ENCODE results near the gene CAPN3.

CAPN3 gene

DNA sequence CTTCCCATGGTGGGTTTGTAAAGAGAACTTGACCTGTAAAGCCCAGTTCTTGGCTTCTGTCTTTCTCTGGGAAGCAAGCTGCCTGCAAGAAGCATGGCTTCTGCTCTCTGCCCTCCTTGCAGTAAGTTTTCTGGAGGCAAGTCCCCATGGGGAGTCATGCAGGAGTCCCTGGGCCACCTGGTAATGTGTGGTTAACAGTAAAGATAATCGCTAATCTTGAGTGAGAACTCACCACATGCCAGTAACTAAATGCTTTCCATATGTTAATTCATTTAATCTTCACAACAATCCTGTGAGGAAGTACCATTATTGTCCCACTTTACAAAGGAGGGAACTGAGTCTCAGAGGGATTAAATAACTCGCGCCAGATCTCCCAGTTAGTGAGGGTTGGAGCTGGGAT lies 4.2 kb downstream of the CAPN3 start:
- H3K79me1 ChIP-seq (ENCODE audit: low read depth, low read length) = no peaks in the 10 kb centered on the region
- H3K27ac ChIP-seq (replicated peaks; ENCODE audit: low read length) = no peak overlapping the region
- no peak overlapping the region for H4K8ac ChIP-seq (ENCODE audit: low read depth, low read length)
- H2BK15ac ChIP-seq (ENCODE audit: low read length) = no peak overlapping the region
- H3K36me3 ChIP-seq (replicated peaks in 1 of 2; ENCODE audit: control insufficient read depth in 2 of 2, insufficient read depth in 2 of 2, low read length in 2 of 2) = no peaks in the 10 kb centered on the region
- no peak overlapping the region for H3K18ac ChIP-seq (ENCODE audit: low read length)
- no peak overlapping the region for H2BK120ac ChIP-seq (ENCODE audit: low read depth, low read length)
- H3K23ac ChIP-seq (ENCODE audit: low read depth, low read length, poor library complexity) = no peak overlapping the region
- DNase-seq (ENCODE audit: low spot score) = no peak
- no peak overlapping the region for H3K4ac ChIP-seq (ENCODE audit: low read length)
- no CpG with 5 or more reads among the region's 3 CpGs for WGBS, 2 donors (ENCODE audit: extremely low coverage in 2 of 2, insufficient read length in 2 of 2, insufficient replicate concordance in 1 of 2)
- no peaks in the 10 kb centered on the region for H3K27me3 ChIP-seq (ENCODE audit: control insufficient read depth in 3 of 3, insufficient read depth in 3 of 3, low read depth in 1 of 3, low read length in 3 of 3)
- no peak overlapping the region for H3K4me2 ChIP-seq (ENCODE audit: insufficient read depth, low read length, poor library complexity, severe bottlenecking)
- no peak overlapping the region for H2BK12ac ChIP-seq (ENCODE audit: low read length)
- H2BK5ac ChIP-seq (ENCODE audit: low read length) = no peak overlapping the region
- H3K14ac ChIP-seq (ENCODE audit: low read length) = no peak overlapping the region
- H3K9ac ChIP-seq (ENCODE audit: low read depth, low read length, poor library complexity) = no peak overlapping the region
- H4K91ac ChIP-seq (ENCODE audit: low read depth, low read length, poor library complexity) = no peak overlapping the region
- no peak overlapping the region for H2AK5ac ChIP-seq (ENCODE audit: low read depth, low read length)
- no peak overlapping the region for H3K4me3 ChIP-seq (ENCODE audit: low read length in 2 of 2)
- no peaks in the 10 kb centered on the region for H3K4me1 ChIP-seq (ENCODE audit: control insufficient read depth in 2 of 2, insufficient read depth in 1 of 2, low read depth in 1 of 2, low read length in 2 of 2)
- H2AFZ ChIP-seq (ENCODE audit: low read length) = no peak overlapping the region
- H3K9me3 ChIP-seq (replicated peaks in 1 of 2; ENCODE audit: control insufficient read depth in 2 of 2, insufficient read depth in 1 of 2, low read depth in 1 of 2, low read length in 2 of 2) = no peaks in the 10 kb centered on the region

DNA sequence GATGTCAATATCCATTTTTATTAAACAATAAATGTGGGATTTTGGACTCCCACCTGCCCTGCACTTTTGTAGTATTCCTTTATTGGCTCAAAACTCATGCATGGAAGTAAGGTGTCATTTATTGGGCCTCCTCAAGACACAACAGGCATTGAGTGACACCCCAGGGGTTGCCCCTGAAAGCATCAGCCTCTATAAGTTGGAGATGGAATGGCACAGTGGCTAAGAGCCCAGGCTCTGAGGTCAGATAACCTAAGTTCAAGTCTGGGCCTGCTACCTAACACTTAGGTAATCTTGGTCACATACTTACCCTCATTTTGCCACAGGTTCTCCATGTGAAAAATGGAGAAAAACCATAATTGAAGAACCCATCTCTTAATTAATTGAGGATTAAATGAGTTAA lies 4.6 kb downstream of the CAPN3 start:
- H2BK15ac ChIP-seq (ENCODE audit: low read length) = no peak overlapping the region
- H4K91ac ChIP-seq (ENCODE audit: low read depth, low read length, poor library complexity) = no peak overlapping the region
- H3K4me1 ChIP-seq (ENCODE audit: control insufficient read depth in 2 of 2, insufficient read depth in 1 of 2, low read depth in 1 of 2, low read length in 2 of 2) = no peaks in the 10 kb centered on the region
- no peaks in the 10 kb centered on the region for H3K27me3 ChIP-seq (ENCODE audit: control insufficient read depth in 3 of 3, insufficient read depth in 3 of 3, low read depth in 1 of 3, low read length in 3 of 3)
- H3K4ac ChIP-seq (ENCODE audit: low read length) = no peak overlapping the region
- no peaks in the 10 kb centered on the region for H3K79me1 ChIP-seq (ENCODE audit: low read depth, low read length)
- no peak overlapping the region for H3K4me3 ChIP-seq (ENCODE audit: low read length in 2 of 2)
- no peak overlapping the region for H4K8ac ChIP-seq (ENCODE audit: low read depth, low read length)
- H2AK5ac ChIP-seq (ENCODE audit: low read depth, low read length) = no peak overlapping the region
- no peak overlapping the region for H2AFZ ChIP-seq (ENCODE audit: low read length)
- no peaks in the 10 kb centered on the region for H3K36me3 ChIP-seq (replicated peaks in 1 of 2; ENCODE audit: control insufficient read depth in 2 of 2, insufficient read depth in 2 of 2, low read length in 2 of 2)
- no peak overlapping the region for H3K14ac ChIP-seq (ENCODE audit: low read length)
- no peak overlapping the region for H3K4me2 ChIP-seq (ENCODE audit: insufficient read depth, low read length, poor library complexity, severe bottlenecking)
- H3K9ac ChIP-seq (ENCODE audit: low read depth, low read length, poor library complexity) = no peak overlapping the region
- no peaks in the 10 kb centered on the region for H3K9me3 ChIP-seq (replicated peaks in 1 of 2; ENCODE audit: control insufficient read depth in 2 of 2, insufficient read depth in 1 of 2, low read depth in 1 of 2, low read length in 2 of 2)
- no peak overlapping the region for H3K23ac ChIP-seq (ENCODE audit: low read depth, low read length, poor library complexity)
- DNase-seq (ENCODE audit: low spot score) = no peak
- H3K18ac ChIP-seq (ENCODE audit: low read length) = no peak overlapping the region
- H2BK12ac ChIP-seq (ENCODE audit: low read length) = no peak overlapping the region
- H3K27ac ChIP-seq (replicated peaks; ENCODE audit: low read length) = no peak overlapping the region
- no peak overlapping the region for H2BK5ac ChIP-seq (ENCODE audit: low read length)
- no peak overlapping the region for H2BK120ac ChIP-seq (ENCODE audit: low read depth, low read length)

DNA sequence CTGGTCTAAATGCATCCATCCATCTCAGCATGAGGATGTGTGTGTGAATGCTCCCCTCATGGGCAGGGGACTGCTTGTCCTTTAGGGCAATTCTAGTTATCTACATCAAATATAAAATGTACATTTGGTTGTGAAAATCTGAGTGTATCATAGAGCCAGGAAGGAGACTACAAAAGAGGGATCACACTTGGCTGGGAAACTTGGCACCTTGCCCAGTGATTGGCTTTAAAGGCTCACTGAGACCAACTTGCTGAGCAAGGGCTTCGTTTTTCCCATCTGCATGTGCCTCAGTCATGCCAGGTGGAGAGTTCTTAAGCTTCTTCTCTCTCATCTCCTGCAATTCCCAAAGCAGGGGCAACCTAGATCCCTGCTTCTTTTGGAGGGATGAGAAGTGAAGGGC lies 5.2 kb downstream of the CAPN3 start:
- Histone ChIP-seq H3K4me2 (ENCODE audit: insufficient read depth, low read length, poor library complexity, severe bottlenecking) (no peak overlapping the region), H2BK12ac (ENCODE audit: low read length) (no peak overlapping the region), H4K8ac (ENCODE audit: low read depth, low read length) (no peak overlapping the region), H2BK5ac (ENCODE audit: low read length) (no peak overlapping the region), H2AK5ac (ENCODE audit: low read depth, low read length) (no peak overlapping the region), H3K9ac (ENCODE audit: low read depth, low read length, poor library complexity) (no peak overlapping the region), H3K4ac (ENCODE audit: low read length) (no peak overlapping the region), H3K18ac (ENCODE audit: low read length) (no peak overlapping the region), H3K9me3 (replicated peaks in 1 of 2; ENCODE audit: control insufficient read depth in 2 of 2, insufficient read depth in 1 of 2, low read depth in 1 of 2, low read length in 2 of 2) (no peaks in the 10 kb centered on the region), H3K4me3 (ENCODE audit: low read length in 2 of 2) (no peak overlapping the region), H2BK120ac (ENCODE audit: low read depth, low read length) (no peak overlapping the region), H3K4me1 (ENCODE audit: control insufficient read depth in 2 of 2, insufficient read depth in 1 of 2, low read depth in 1 of 2, low read length in 2 of 2) (no peaks in the 10 kb centered on the region), H2AFZ (ENCODE audit: low read length) (no peak overlapping the region), H2BK15ac (ENCODE audit: low read length) (no peak overlapping the region), H3K36me3 (replicated peaks in 1 of 2; ENCODE audit: control insufficient read depth in 2 of 2, insufficient read depth in 2 of 2, low read length in 2 of 2) (no peaks in the 10 kb centered on the region), H3K79me1 (ENCODE audit: low read depth, low read length) (no peaks in the 10 kb centered on the region), H4K91ac (ENCODE audit: low read depth, low read length, poor library complexity) (no peak overlapping the region), H3K23ac (ENCODE audit: low read depth, low read length, poor library complexity) (no peak overlapping the region), H3K14ac (ENCODE audit: low read length) (no peak overlapping the region), H3K27ac (replicated peaks; ENCODE audit: low read length) (no peak overlapping the region), H3K27me3 (ENCODE audit: control insufficient read depth in 3 of 3, insufficient read depth in 3 of 3, low read depth in 1 of 3, low read length in 3 of 3) (no peaks in the 10 kb centered on the region)
- no peak for DNase-seq (ENCODE audit: low spot score)
- WGBS, 2 donors (ENCODE audit: extremely low coverage in 2 of 2, insufficient read length in 2 of 2, insufficient replicate concordance in 1 of 2) = no CpG with 5 or more reads among the region's 1 CpG

DNA sequence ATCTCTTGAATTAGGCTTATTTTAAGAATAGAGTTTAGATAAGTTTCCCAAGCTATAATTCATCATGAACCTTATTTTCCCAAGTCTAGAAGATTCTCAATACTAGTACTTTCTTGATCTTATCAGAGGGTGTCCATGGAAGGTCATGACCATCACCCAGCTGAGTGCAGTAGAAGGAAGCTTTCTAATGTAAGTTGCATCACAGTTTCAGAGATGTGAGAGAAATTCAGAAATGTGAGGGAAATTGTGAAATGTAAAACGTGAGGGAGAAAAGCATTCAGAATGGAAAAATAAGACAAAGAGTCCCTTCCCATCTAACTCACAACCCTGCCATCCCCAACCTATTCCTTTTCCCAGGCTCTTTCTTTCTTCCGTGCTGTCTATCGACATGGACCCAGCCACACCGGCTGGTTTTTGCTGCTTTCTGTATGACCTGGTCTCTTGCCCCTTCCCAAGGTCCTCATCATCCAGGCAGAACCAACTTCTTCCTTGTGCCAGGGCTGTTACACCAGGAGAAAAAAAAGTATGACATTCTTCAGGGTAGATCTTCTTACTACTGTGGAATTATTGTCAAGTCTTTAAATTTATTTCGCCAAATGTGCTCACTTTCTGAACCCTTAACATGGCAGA lies 6.7 kb downstream of the CAPN3 start:
- Histone ChIP-seq H3K23ac (ENCODE audit: low read depth, low read length, poor library complexity) (no peak overlapping the region), H4K91ac (ENCODE audit: low read depth, low read length, poor library complexity) (no peak overlapping the region), H3K9me3 (replicated peaks in 1 of 2; ENCODE audit: control insufficient read depth in 2 of 2, insufficient read depth in 1 of 2, low read depth in 1 of 2, low read length in 2 of 2) (peaks cover 0 to 4% of the 10 kb centered on the region in 2 donors), H3K4me2 (ENCODE audit: insufficient read depth, low read length, poor library complexity, severe bottlenecking) (no peak overlapping the region), H2AK5ac (ENCODE audit: low read depth, low read length) (no peak overlapping the region), H3K36me3 (replicated peaks in 1 of 2; ENCODE audit: control insufficient read depth in 2 of 2, insufficient read depth in 2 of 2, low read length in 2 of 2) (no peaks in the 10 kb centered on the region), H3K9ac (ENCODE audit: low read depth, low read length, poor library complexity) (no peak overlapping the region), H2BK15ac (ENCODE audit: low read length) (no peak overlapping the region), H3K4me3 (ENCODE audit: low read length in 2 of 2) (no peak overlapping the region), H3K79me1 (ENCODE audit: low read depth, low read length) (no peaks in the 10 kb centered on the region), H4K8ac (ENCODE audit: low read depth, low read length) (no peak overlapping the region), H3K14ac (ENCODE audit: low read length) (no peak overlapping the region), H3K27me3 (ENCODE audit: control insufficient read depth in 3 of 3, insufficient read depth in 3 of 3, low read depth in 1 of 3, low read length in 3 of 3) (no peaks in the 10 kb centered on the region), H3K18ac (ENCODE audit: low read length) (no peak overlapping the region), H3K4me1 (ENCODE audit: control insufficient read depth in 2 of 2, insufficient read depth in 1 of 2, low read depth in 1 of 2, low read length in 2 of 2) (no peaks in the 10 kb centered on the region), H2BK5ac (ENCODE audit: low read length) (no peak overlapping the region), H2BK12ac (ENCODE audit: low read length) (no peak overlapping the region), H3K4ac (ENCODE audit: low read length) (no peak overlapping the region), H2AFZ (ENCODE audit: low read length) (no peak overlapping the region), H2BK120ac (ENCODE audit: low read depth, low read length) (no peak overlapping the region), H3K27ac (replicated peaks; ENCODE audit: low read length) (no peak overlapping the region)
- DNase-seq (ENCODE audit: low spot score) = no peak
- WGBS, 2 donors (ENCODE audit: extremely low coverage in 2 of 2, insufficient read length in 2 of 2, insufficient replicate concordance in 1 of 2) = no CpG with 5 or more reads among the region's 5 CpGs
